Natural killer cell (primary cell): ENCODE data around the gene COPS9. TPM values are rescaled to one million over a fixed set of nuclear protein-coding genes. Genes with fewer than 3 reads are reported as not detected.

Source experiments
- ATAC-seq, 3 donors: fragments of 150-1000 bp in 2 of 3; fragments of 200-7000 bp in 1 of 3; cut with Tn5 transposase; 1 replicate in 1 of 3; 2 replicates in 2 of 3; pipeline ENCODE4 v1.10.0; 2021; ENCODE audit warnings: mild to moderate bottlenecking in 2 of 3, moderate library complexity in 2 of 3
- DNase-seq, 2 donors: peaks; one replicate each; pipeline versions ENCODE4 v3.0.0 to v3.0.0-alpha.2; 2013 to 2021; ENCODE audit warnings: mixed read lengths in 1 of 2
- H3K27ac ChIP-seq: one replicate; pipeline ENCODE4 v1.5.1; 2013; ENCODE audit warnings: mild to moderate bottlenecking, low read length
- H3K27me3 ChIP-seq: one replicate; pipeline ENCODE4 v1.6.1; 2013; ENCODE audit warnings: low read length; ENCODE audit not compliant: control insufficient read depth, insufficient read depth
- H3K36me3 ChIP-seq: one replicate; pipeline ENCODE4 v1.6.1; 2013; ENCODE audit warnings: low read length; ENCODE audit not compliant: control insufficient read depth, insufficient read depth
- H3K4me1 ChIP-seq: one replicate; pipeline ENCODE4 v1.6.1; 2013; ENCODE audit warnings: low read length; ENCODE audit not compliant: control insufficient read depth, insufficient read depth
- H3K4me3 ChIP-seq: one replicate; pipeline ENCODE4 v1.5.1; 2013; ENCODE audit warnings: low read length
- H3K9me3 ChIP-seq: one replicate; pipeline ENCODE4 v1.6.1; 2013; ENCODE audit warnings: low read length; ENCODE audit not compliant: control insufficient read depth, insufficient read depth
- H3K27ac Mint-ChIP-seq, 2 donors: one replicate each; pipeline ENCODE4 v1.8.0; 2022; ENCODE audit warnings: mild to moderate bottlenecking in 2 of 2, mixed read lengths in 2 of 2, moderate library complexity in 1 of 2
- H3K27me3 Mint-ChIP-seq, 2 donors: one replicate each; pipeline ENCODE4 v1.8.0; 2022; ENCODE audit warnings: low read depth in 2 of 2, mixed read lengths in 2 of 2
- H3K36me3 Mint-ChIP-seq: one replicate; pipeline ENCODE4 v1.8.0; 2022; ENCODE audit warnings: mixed read lengths
- H3K4me1 Mint-ChIP-seq, 2 donors: one replicate each; pipeline ENCODE4 v1.8.0; 2022; ENCODE audit warnings: mixed read lengths in 2 of 2
- H3K4me3 Mint-ChIP-seq: one replicate; pipeline ENCODE4 v1.8.0; 2022; ENCODE audit warnings: mild to moderate bottlenecking, moderate library complexity, mixed read lengths
- H3K9me3 Mint-ChIP-seq, 2 donors: one replicate each; pipeline ENCODE4 v1.8.0; 2022; ENCODE audit warnings: mixed read lengths in 2 of 2
- WGBS: methylation state at CpG from one replicate; pipeline ENCODE4 v1.1.7; 2013; ENCODE audit warnings: missing lambda C conversion rate; ENCODE audit not compliant: insufficient coverage; 5-methylcytosine and 5-hydroxymethylcytosine counted together
- intact Hi-C: fragments of 100-400 bp; cut with micrococcal nuclease; formaldehyde crosslinking; loops from one replicate; pipeline ENCODE4 v1.14.2; 2022
- total RNA-seq, 4 donors: library from RNA; stranded (reverse); fragments of 120-200 nt in 1 of 4; gene quantifications; one replicate each; pipeline versions ENCODE4 v1.2.3 to v1.2.4, GENCODE V29; 2013 to 2022
- TF ChIP-seq, protein P1 (sequence below): fragments of 200-600 bp; IDR thresholded peaks from one replicate; pipeline ENCODE4 v1.8.0; 2022; ENCODE audit warnings: antibody characterized with exemption

The COPS9 gene
- total RNA-seq, 3 donors from 2014 or later (not counting 1 experiment from before 2014, with no cell fraction given): 51.5 to 76.5 (median 53.5) TPM

- peak overlapping the region; percentile 79 to 92 for H3K27ac Mint-ChIP-seq
- Histone ChIP-seq H3K4me3 (peak overlapping the region; percentile 90), H3K36me3 (peaks cover 21% of the 10 kb centered on the region), H3K27me3 (no peaks in the 10 kb centered on the region), H3K27ac (peak overlapping the region; percentile 47), H3K4me1 (peaks cover 25% of the 10 kb centered on the region), H3K9me3 (no peaks in the 10 kb centered on the region)
- 31% methylated on average over 36 of the region's 36 CpGs for WGBS
- no peaks in the 10 kb centered on the region for H3K9me3 Mint-ChIP-seq
- peak overlapping the region; percentile 95 for H3K4me3 Mint-ChIP-seq
- peaks cover 21 to 36% of the 10 kb centered on the region in 2 donors for H3K4me1 Mint-ChIP-seq
- no peaks in the 10 kb centered on the region for H3K36me3 Mint-ChIP-seq
- ATAC-seq (peak; percentile 24 to 31 (median 27)), DNase-seq (peak in 1 of 2 donors; percentile 47)
- intact Hi-C loops: no loop called here
- H3K27me3 Mint-ChIP-seq: no peaks in the 10 kb centered on the region
- TF ChIP-seq, protein P1, sequence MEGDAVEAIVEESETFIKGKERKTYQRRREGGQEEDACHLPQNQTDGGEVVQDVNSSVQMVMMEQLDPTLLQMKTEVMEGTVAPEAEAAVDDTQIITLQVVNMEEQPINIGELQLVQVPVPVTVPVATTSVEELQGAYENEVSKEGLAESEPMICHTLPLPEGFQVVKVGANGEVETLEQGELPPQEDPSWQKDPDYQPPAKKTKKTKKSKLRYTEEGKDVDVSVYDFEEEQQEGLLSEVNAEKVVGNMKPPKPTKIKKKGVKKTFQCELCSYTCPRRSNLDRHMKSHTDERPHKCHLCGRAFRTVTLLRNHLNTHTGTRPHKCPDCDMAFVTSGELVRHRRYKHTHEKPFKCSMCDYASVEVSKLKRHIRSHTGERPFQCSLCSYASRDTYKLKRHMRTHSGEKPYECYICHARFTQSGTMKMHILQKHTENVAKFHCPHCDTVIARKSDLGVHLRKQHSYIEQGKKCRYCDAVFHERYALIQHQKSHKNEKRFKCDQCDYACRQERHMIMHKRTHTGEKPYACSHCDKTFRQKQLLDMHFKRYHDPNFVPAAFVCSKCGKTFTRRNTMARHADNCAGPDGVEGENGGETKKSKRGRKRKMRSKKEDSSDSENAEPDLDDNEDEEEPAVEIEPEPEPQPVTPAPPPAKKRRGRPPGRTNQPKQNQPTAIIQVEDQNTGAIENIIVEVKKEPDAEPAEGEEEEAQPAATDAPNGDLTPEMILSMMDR: no peak
These were observed 677 bp upstream of the COPS9 start for GRCh38 chr2:240136671-240137292.

DNA sequence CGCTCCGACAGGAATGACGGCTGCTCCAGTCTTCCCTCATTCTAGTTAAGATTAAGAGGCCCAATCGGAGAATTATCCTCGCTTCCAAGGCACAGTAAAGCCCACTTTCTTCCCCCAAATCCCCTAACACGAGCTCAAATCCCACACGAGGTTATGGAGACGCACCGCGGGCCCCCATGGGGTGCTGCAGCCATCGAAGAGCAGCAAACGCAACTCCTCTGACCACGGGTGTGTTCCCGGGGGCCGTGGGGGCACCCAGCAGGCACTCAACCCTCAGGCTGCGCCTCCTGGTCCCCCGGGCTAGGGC lies 446 bp downstream of the COPS9 start:
- H3K27ac Mint-ChIP-seq: peak overlapping the region; percentile 79 to 92
- Histone ChIP-seq H3K27me3 (no peaks in the 10 kb centered on the region), H3K27ac (peak overlapping the region; percentile 35), H3K4me3 (peak overlapping the region; percentile 90), H3K36me3 (peaks cover 26% of the 10 kb centered on the region), H3K4me1 (peaks cover 25% of the 10 kb centered on the region), H3K9me3 (no peaks in the 10 kb centered on the region)
- no peaks in the 10 kb centered on the region for H3K36me3 Mint-ChIP-seq
- WGBS: 3% methylated on average over 17 of the region's 17 CpGs
- peak; percentile 15 to 24 (median 19) for ATAC-seq
- no peak for DNase-seq
- intact Hi-C loops: no loop called here
- H3K27me3 Mint-ChIP-seq: no peaks in the 10 kb centered on the region
- H3K4me3 Mint-ChIP-seq: peak overlapping the region; percentile 95
- TF ChIP-seq, protein P1: no peak
- no peaks in the 10 kb centered on the region for H3K9me3 Mint-ChIP-seq
- H3K4me1 Mint-ChIP-seq: peaks cover 21 to 36% of the 10 kb centered on the region in 2 donors

DNA sequence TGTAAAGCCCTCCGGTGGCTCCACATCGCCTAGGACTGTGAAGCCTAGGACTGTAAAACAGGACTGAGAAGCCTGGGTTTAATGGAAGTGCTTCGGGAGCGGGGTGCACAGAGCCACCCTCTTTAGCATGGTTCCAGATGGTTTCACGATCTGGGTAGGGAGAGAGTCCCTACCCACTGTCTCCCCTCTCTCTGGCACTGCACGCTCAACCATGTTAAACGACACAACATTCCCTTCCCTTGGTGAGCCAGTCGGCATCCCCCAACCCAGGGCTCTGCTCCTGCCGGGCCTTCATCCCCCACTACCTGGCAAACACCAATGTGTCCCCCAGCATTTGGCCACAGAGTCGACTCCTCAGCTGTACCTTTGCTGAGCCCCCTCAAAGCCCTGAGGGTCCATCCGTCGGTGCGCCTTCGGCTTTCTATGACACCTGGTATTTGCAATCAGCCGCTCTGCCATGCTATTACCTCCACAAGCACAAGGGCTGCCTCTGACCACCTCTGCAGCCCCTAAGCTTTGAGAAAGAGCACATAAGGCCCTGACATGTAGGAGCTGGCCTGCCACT lies 1.1 kb downstream of the COPS9 start:
- 95% methylated on average over 15 of the region's 15 CpGs for WGBS

More for the DNA sequence above, 1.1 kb downstream of the COPS9 start:
- H3K27ac Mint-ChIP-seq: peak overlapping the region; percentile 79 to 92
- no peak overlapping the region for H3K4me3 ChIP-seq
- no peaks in the 10 kb centered on the region for H3K9me3 ChIP-seq
- no peaks in the 10 kb centered on the region for H3K9me3 Mint-ChIP-seq
- ATAC-seq (no peak), DNase-seq (peak in 1 of 2 donors; percentile 11)
- H3K27me3 Mint-ChIP-seq: no peaks in the 10 kb centered on the region
- peaks cover 25% of the 10 kb centered on the region for H3K4me1 ChIP-seq
- H3K36me3 ChIP-seq: peaks cover 33% of the 10 kb centered on the region
- H3K4me1 Mint-ChIP-seq: peaks cover 21 to 36% of the 10 kb centered on the region in 2 donors
- H3K27ac ChIP-seq: peak overlapping the region; percentile 35
- TF ChIP-seq, protein P1: no peak
- H3K27me3 ChIP-seq: no peaks in the 10 kb centered on the region
- H3K36me3 Mint-ChIP-seq: no peaks in the 10 kb centered on the region
- peak overlapping the region; percentile 95 for H3K4me3 Mint-ChIP-seq
- intact Hi-C loops: no loop called here
